H1 (cell line): Measurements from ENCODE around the gene TRIM4. TPM values are rescaled to one million over a fixed set of nuclear protein-coding genes. Genes with fewer than 3 reads are reported as not detected.

Experiments used
- BRCA1 ChIP-seq: IDR thresholded peaks from 2 replicates; pipeline ENCODE4 v1.6.1; 2012; ENCODE audit warnings: low read depth, low read length, improper control_type of control experiment
- FOSL1 ChIP-seq: IDR thresholded peaks from 2 replicates; pipeline ENCODE4 v1.6.1; 2011; ENCODE audit warnings: mild to moderate bottlenecking, low read depth, low read length, moderate library complexity; ENCODE audit not compliant: insufficient read depth
- GABPA ChIP-seq: IDR thresholded peaks from 2 replicates; pipeline ENCODE4 v1.6.1; 2011; ENCODE audit warnings: mild to moderate bottlenecking, low read length, moderate library complexity, borderline replicate concordance; ENCODE audit not compliant: insufficient read depth
- KDM4A ChIP-seq: IDR thresholded peaks from one replicate; pipeline ENCODE4 v1.7.1; 2012; ENCODE audit warnings: low read depth, mild to moderate bottlenecking, moderate library complexity, low read length, inconsistent platforms; ENCODE audit not compliant: severe bottlenecking
- SUZ12 ChIP-seq: fragments of 200-600 bp; sonication (generic); IDR thresholded peaks from 2 replicates; pipeline ENCODE4 v1.6.1; 2012; ENCODE audit warnings: mild to moderate bottlenecking, inconsistent platforms, low read length, moderate library complexity, mixed read lengths
- polyA plus RNA-seq, 7 experiments: library from polyadenylated mRNA; depleted of rRNA in 3 of 7; stranded (reverse) in 5 of 7; unstranded in 2 of 7; fragments of >200 nt in 5 of 7; fragments of 200-250 nt in 2 of 7; gene quantifications; 1 replicate in 5 of 7; 2 replicates in 1 of 7; 4 replicates in 1 of 7; pipeline versions ENCODE4 v1.2.1 to v1.2.3, GENCODE V29; 2011 to 2013; ENCODE audit warnings: missing spikeins in 2 of 7, mixed read lengths in 2 of 7
- total RNA-seq: library from RNA; stranded (reverse); fragmentation: NEBNext Ultra II Directional; extraction: Animal tissue kit (Norgen Biotek cat#: 25700); gene quantifications from 2 replicates; pipeline ENCODE4 v1.2.1, GENCODE V29; 2021
- TF ChIP-seq, protein P1 (sequence below): fragments of 300-600 bp; sonication (generic); IDR thresholded peaks from 2 replicates; pipeline ENCODE4 v1.7.1; 2012; ENCODE audit warnings: low read length, moderate library complexity, mild to moderate bottlenecking, inconsistent platforms; ENCODE audit not compliant: insufficient replicate concordance
- TF ChIP-seq, protein P2 (sequence below): IDR thresholded peaks from 2 replicates; pipeline ENCODE4 v1.6.1; 2011; ENCODE audit warnings: low read length, improper control_type of control experiment
- TF ChIP-seq, protein P3 (sequence below): IDR thresholded peaks from 2 replicates; pipeline ENCODE4 v1.6.1; 2012; ENCODE audit warnings: low read length, inconsistent platforms

The TRIM4 gene
- total and polyA plus RNA-seq, 2 of the 8 experiments (the other 6 are each of a cell fraction or from before 2014, with no cell fraction given) = 0.03 to 7.3 TPM

DNA sequence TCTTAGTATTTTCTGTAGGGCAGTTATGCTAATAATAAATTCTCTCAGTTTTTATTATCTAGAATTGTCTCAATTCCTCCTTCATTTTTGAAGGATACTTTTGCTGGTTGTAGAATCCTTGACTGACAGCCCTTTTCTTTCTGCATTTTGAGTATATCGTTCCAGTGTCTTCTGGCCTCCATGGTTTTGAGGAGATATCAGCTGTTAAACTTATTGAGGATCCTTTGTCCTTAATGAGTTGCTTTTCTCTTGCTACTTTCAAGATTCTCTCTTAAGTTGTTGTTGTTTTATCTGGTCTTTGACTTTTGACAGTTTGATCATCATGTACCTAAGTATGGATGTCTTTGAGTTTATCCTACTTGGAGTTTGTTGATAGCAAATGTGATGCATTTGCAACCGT lies 19.0 kb upstream of the TRIM4 start (continued):
- TF ChIP-seq, protein P1, sequence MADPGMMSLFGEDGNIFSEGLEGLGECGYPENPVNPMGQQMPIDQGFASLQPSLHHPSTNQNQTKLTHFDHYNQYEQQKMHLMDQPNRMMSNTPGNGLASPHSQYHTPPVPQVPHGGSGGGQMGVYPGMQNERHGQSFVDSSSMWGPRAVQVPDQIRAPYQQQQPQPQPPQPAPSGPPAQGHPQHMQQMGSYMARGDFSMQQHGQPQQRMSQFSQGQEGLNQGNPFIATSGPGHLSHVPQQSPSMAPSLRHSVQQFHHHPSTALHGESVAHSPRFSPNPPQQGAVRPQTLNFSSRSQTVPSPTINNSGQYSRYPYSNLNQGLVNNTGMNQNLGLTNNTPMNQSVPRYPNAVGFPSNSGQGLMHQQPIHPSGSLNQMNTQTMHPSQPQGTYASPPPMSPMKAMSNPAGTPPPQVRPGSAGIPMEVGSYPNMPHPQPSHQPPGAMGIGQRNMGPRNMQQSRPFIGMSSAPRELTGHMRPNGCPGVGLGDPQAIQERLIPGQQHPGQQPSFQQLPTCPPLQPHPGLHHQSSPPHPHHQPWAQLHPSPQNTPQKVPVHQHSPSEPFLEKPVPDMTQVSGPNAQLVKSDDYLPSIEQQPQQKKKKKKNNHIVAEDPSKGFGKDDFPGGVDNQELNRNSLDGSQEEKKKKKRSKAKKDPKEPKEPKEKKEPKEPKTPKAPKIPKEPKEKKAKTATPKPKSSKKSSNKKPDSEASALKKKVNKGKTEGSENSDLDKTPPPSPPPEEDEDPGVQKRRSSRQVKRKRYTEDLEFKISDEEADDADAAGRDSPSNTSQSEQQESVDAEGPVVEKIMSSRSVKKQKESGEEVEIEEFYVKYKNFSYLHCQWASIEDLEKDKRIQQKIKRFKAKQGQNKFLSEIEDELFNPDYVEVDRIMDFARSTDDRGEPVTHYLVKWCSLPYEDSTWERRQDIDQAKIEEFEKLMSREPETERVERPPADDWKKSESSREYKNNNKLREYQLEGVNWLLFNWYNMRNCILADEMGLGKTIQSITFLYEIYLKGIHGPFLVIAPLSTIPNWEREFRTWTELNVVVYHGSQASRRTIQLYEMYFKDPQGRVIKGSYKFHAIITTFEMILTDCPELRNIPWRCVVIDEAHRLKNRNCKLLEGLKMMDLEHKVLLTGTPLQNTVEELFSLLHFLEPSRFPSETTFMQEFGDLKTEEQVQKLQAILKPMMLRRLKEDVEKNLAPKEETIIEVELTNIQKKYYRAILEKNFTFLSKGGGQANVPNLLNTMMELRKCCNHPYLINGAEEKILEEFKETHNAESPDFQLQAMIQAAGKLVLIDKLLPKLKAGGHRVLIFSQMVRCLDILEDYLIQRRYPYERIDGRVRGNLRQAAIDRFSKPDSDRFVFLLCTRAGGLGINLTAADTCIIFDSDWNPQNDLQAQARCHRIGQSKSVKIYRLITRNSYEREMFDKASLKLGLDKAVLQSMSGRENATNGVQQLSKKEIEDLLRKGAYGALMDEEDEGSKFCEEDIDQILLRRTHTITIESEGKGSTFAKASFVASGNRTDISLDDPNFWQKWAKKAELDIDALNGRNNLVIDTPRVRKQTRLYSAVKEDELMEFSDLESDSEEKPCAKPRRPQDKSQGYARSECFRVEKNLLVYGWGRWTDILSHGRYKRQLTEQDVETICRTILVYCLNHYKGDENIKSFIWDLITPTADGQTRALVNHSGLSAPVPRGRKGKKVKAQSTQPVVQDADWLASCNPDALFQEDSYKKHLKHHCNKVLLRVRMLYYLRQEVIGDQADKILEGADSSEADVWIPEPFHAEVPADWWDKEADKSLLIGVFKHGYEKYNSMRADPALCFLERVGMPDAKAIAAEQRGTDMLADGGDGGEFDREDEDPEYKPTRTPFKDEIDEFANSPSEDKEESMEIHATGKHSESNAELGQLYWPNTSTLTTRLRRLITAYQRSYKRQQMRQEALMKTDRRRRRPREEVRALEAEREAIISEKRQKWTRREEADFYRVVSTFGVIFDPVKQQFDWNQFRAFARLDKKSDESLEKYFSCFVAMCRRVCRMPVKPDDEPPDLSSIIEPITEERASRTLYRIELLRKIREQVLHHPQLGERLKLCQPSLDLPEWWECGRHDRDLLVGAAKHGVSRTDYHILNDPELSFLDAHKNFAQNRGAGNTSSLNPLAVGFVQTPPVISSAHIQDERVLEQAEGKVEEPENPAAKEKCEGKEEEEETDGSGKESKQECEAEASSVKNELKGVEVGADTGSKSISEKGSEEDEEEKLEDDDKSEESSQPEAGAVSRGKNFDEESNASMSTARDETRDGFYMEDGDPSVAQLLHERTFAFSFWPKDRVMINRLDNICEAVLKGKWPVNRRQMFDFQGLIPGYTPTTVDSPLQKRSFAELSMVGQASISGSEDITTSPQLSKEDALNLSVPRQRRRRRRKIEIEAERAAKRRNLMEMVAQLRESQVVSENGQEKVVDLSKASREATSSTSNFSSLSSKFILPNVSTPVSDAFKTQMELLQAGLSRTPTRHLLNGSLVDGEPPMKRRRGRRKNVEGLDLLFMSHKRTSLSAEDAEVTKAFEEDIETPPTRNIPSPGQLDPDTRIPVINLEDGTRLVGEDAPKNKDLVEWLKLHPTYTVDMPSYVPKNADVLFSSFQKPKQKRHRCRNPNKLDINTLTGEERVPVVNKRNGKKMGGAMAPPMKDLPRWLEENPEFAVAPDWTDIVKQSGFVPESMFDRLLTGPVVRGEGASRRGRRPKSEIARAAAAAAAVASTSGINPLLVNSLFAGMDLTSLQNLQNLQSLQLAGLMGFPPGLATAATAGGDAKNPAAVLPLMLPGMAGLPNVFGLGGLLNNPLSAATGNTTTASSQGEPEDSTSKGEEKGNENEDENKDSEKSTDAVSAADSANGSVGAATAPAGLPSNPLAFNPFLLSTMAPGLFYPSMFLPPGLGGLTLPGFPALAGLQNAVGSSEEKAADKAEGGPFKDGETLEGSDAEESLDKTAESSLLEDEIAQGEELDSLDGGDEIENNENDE = no peak
- TF ChIP-seq, protein P2, sequence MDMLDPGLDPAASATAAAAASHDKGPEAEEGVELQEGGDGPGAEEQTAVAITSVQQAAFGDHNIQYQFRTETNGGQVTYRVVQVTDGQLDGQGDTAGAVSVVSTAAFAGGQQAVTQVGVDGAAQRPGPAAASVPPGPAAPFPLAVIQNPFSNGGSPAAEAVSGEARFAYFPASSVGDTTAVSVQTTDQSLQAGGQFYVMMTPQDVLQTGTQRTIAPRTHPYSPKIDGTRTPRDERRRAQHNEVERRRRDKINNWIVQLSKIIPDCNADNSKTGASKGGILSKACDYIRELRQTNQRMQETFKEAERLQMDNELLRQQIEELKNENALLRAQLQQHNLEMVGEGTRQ = no peak
- no peak for TF ChIP-seq SUZ12
- TF ChIP-seq, protein P3, sequence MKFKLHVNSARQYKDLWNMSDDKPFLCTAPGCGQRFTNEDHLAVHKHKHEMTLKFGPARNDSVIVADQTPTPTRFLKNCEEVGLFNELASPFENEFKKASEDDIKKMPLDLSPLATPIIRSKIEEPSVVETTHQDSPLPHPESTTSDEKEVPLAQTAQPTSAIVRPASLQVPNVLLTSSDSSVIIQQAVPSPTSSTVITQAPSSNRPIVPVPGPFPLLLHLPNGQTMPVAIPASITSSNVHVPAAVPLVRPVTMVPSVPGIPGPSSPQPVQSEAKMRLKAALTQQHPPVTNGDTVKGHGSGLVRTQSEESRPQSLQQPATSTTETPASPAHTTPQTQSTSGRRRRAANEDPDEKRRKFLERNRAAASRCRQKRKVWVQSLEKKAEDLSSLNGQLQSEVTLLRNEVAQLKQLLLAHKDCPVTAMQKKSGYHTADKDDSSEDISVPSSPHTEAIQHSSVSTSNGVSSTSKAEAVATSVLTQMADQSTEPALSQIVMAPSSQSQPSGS = no peak
- no peak for TF ChIP-seq FOSL1
- TF ChIP-seq BRCA1 = no peak
- no peak for TF ChIP-seq GABPA
- TF ChIP-seq KDM4A = no peak
- TF ChIP-seq, all 59 proteins: peak for 0
